Neuronal stem cell (in vitro differentiated cells): ENCODE measurements around the gene TMEM134.

ENCODE experiments used
- DNase-seq: peaks from one replicate; pipeline ENCODE4 v3.0.0-alpha.2; 2013; ENCODE audit warnings: low spot score
- H2AFZ ChIP-seq: one replicate; pipeline ENCODE4 v1.6.1; 2013; ENCODE audit warnings: mild to moderate bottlenecking, low read length, inconsistent platforms
- H2AK5ac ChIP-seq: 2 replicates; pipeline ENCODE4 v1.6.1; 2013; ENCODE audit warnings: low read depth, mild to moderate bottlenecking, inconsistent platforms, low read length, moderate library complexity, mixed read lengths
- H2BK120ac ChIP-seq: 2 replicates; pipeline ENCODE4 v1.6.1; 2013; ENCODE audit warnings: low read depth, mild to moderate bottlenecking, inconsistent platforms, low read length, moderate library complexity, mixed read lengths
- H2BK12ac ChIP-seq: one replicate; pipeline ENCODE4 v1.6.1; 2013; ENCODE audit warnings: low read length, inconsistent platforms
- H2BK15ac ChIP-seq: 2 replicates; pipeline ENCODE4 v1.6.1; 2013; ENCODE audit warnings: mild to moderate bottlenecking, low read length, inconsistent platforms, mixed read lengths
- H2BK5ac ChIP-seq: one replicate; pipeline ENCODE4 v1.6.1; 2013; ENCODE audit warnings: inconsistent platforms, mild to moderate bottlenecking, low read length, moderate library complexity
- H3K14ac ChIP-seq: one replicate; pipeline ENCODE4 v1.6.1; 2013; ENCODE audit warnings: low read length, inconsistent platforms
- H3K18ac ChIP-seq: 2 replicates; pipeline ENCODE4 v1.6.1; 2013; ENCODE audit warnings: low read length, inconsistent platforms
- H3K23ac ChIP-seq: 2 replicates; pipeline ENCODE4 v1.6.1; 2013; ENCODE audit warnings: low read depth, mild to moderate bottlenecking, mixed read lengths, low read length, inconsistent platforms; ENCODE audit not compliant: poor library complexity
- H3K27ac ChIP-seq: replicated peaks from 3 replicates; pipeline ENCODE4 v1.5.1; 2013; ENCODE audit warnings: low read length, inconsistent platforms
- H3K27me3 ChIP-seq, 3 experiments: 2 replicates each; pipeline ENCODE4 v1.6.1; 2013; ENCODE audit warnings: low read length in 3 of 3, mild to moderate bottlenecking in 2 of 3, inconsistent platforms in 1 of 3, low read depth in 1 of 3, mixed read lengths in 1 of 3, moderate library complexity in 1 of 3; ENCODE audit not compliant: control insufficient read depth in 3 of 3, insufficient read depth in 3 of 3
- H3K36me3 ChIP-seq, 2 donors: replicated peaks in 1 of 2; 2 replicates each; pipeline ENCODE4 v1.6.1; 2013; ENCODE audit warnings: low read length in 2 of 2; ENCODE audit not compliant: control insufficient read depth in 2 of 2, insufficient read depth in 2 of 2
- H3K4ac ChIP-seq: 2 replicates; pipeline ENCODE4 v1.6.1; 2013; ENCODE audit warnings: inconsistent platforms, mild to moderate bottlenecking, low read length, moderate library complexity
- H3K4me1 ChIP-seq, 2 donors: 1 replicate in 1 of 2; 2 replicates in 1 of 2; pipeline ENCODE4 v1.6.1; 2013; ENCODE audit warnings: low read length in 2 of 2, low read depth in 1 of 2; ENCODE audit not compliant: control insufficient read depth in 2 of 2, insufficient read depth in 1 of 2
- H3K4me2 ChIP-seq: one replicate; pipeline ENCODE4 v1.6.1; 2013; ENCODE audit warnings: mild to moderate bottlenecking, low read length, inconsistent platforms; ENCODE audit not compliant: insufficient read depth, poor library complexity, severe bottlenecking
- H3K4me3 ChIP-seq, 2 donors: 2 replicates each; pipeline ENCODE4 v1.5.1; 2013; ENCODE audit warnings: low read length in 2 of 2, mild to moderate bottlenecking in 2 of 2, inconsistent platforms in 1 of 2, moderate library complexity in 1 of 2
- H3K79me1 ChIP-seq: one replicate; pipeline ENCODE4 v1.6.1; 2013; ENCODE audit warnings: low read depth, mild to moderate bottlenecking, inconsistent platforms, low read length, moderate library complexity
- H3K9ac ChIP-seq: one replicate; pipeline ENCODE4 v1.6.1; 2013; ENCODE audit warnings: mild to moderate bottlenecking, low read depth, low read length, inconsistent platforms; ENCODE audit not compliant: poor library complexity
- H3K9me3 ChIP-seq, 2 donors: replicated peaks in 1 of 2; 2 replicates each; pipeline versions ENCODE3 to v1.6.1; 2013; ENCODE audit warnings: low read length in 2 of 2, mild to moderate bottlenecking in 2 of 2, inconsistent platforms in 1 of 2, low read depth in 1 of 2, mixed read lengths in 1 of 2, moderate library complexity in 1 of 2; ENCODE audit not compliant: control insufficient read depth in 2 of 2, insufficient read depth in 1 of 2
- H4K8ac ChIP-seq: one replicate; pipeline ENCODE4 v1.6.1; 2013; ENCODE audit warnings: low read depth, mild to moderate bottlenecking, inconsistent platforms, low read length, moderate library complexity
- H4K91ac ChIP-seq: one replicate; pipeline ENCODE4 v1.6.1; 2013; ENCODE audit warnings: low read length, low read depth, mild to moderate bottlenecking, inconsistent platforms; ENCODE audit not compliant: poor library complexity
- WGBS, 2 donors: extraction: QIAGEN DNeasy Blood & Tissue Kit; methylation state at CpG; one replicate each; pipeline ENCODE4 v1.1.7; 2013; ENCODE audit warnings: missing lambda C conversion rate in 2 of 2, mixed read lengths in 1 of 2; ENCODE audit not compliant: insufficient read length in 2 of 2, insufficient replicate concordance in 1 of 2; ENCODE audit errors: extremely low coverage in 2 of 2; 5-methylcytosine and 5-hydroxymethylcytosine counted together

TMEM134 gene

DNA sequence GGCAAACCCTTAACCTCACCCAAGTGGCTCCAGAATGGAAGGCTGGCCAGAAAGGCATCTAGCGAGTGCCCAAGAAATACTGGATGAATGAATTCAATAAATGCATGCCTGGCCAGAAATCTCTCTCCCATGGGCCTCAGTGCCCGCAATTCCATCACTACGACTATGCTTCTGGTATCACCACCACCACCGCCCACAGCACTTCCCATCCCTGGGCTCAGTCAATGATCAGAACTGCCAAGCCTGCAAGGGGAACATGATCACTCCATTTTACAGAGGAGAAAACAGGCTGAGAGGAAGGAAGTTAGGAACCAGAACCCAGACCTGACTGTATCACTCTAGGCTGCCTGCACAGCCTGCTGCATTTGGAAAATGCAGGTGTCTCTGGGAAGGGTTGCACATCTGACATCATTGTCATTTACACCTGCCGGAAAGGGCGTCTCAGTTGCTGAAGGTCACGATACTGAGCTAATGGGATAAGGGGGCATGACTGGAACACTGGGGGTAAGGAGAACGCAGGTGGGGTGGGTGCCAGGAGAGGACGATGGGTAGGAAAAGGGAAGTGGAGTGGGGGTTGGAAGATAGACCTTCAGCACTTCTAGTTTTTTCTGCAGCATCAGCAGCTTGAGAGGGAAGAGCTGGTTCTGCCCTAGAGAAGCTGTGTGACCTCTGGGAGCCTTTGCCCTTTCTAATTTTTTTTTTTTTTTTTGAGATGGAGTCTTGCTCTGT lies 19.8 kb downstream of the TMEM134 start:
- peak overlapping the region; percentile 8 for H2AK5ac ChIP-seq
- peaks cover 5 to 15% of the 10 kb centered on the region in 2 donors for H3K4me1 ChIP-seq
- no peak overlapping the region for H3K4me3 ChIP-seq
- DNase-seq, result no peak
- no peak overlapping the region for H2BK12ac ChIP-seq
- H4K8ac ChIP-seq, result no peak overlapping the region
- no peak overlapping the region for H3K4me2 ChIP-seq
- WGBS, 2 donors, result no CpG with 5 or more reads among the region's 9 CpGs
- no peak overlapping the region for H2BK5ac ChIP-seq
- no peak overlapping the region for H3K14ac ChIP-seq
- H3K9ac ChIP-seq, result peak overlapping the region; percentile 78
- H2BK15ac ChIP-seq, result no peak overlapping the region
- H2BK120ac ChIP-seq, result no peak overlapping the region
- no peaks in the 10 kb centered on the region for H3K27me3 ChIP-seq
- H3K27ac ChIP-seq, result no peak overlapping the region
- no peaks in the 10 kb centered on the region for H3K9me3 ChIP-seq
- H2AFZ ChIP-seq, result no peak overlapping the region
- no peak overlapping the region for H3K23ac ChIP-seq
- no peak overlapping the region for H3K4ac ChIP-seq
- no peak overlapping the region for H3K18ac ChIP-seq
- H4K91ac ChIP-seq, result no peak overlapping the region
- no peaks in the 10 kb centered on the region for H3K36me3 ChIP-seq
- no peaks in the 10 kb centered on the region for H3K79me1 ChIP-seq

DNA sequence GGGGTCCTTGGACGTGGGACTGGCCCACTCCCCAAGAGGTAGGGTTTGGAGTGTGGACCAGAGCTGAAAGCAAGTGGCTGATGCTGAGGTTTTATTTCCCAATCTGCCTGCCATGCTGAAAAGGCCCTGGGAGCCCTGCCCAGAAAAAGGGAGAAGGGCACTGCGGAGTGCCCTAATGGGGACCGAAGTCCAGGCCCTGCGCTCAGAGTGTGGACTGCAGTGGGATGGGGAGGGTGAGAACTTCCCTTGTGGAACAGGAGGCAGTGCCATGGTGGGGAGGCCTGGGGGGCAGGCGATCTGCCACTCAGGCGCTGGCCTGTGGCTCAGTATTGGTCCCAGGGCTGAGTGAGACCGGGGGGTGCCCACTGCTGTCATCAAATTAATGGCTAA lies 20.8 kb downstream of the TMEM134 start:
- Histone ChIP-seq H2BK15ac (no peak overlapping the region), H4K8ac (no peak overlapping the region), H3K4me2 (no peak overlapping the region), H3K4me1 (peaks cover 5 to 15% of the 10 kb centered on the region in 2 donors), H3K18ac (no peak overlapping the region), H4K91ac (no peak overlapping the region), H3K14ac (no peak overlapping the region), H3K4me3 (no peak overlapping the region), H3K9me3 (no peaks in the 10 kb centered on the region), H2BK120ac (no peak overlapping the region), H3K79me1 (no peaks in the 10 kb centered on the region), H2BK5ac (no peak overlapping the region), H3K27me3 (no peaks in the 10 kb centered on the region), H2BK12ac (no peak overlapping the region), H3K36me3 (no peaks in the 10 kb centered on the region), H3K4ac (no peak overlapping the region), H3K23ac (no peak overlapping the region), H3K27ac (no peak overlapping the region), H3K9ac (no peak overlapping the region), H2AK5ac (peak overlapping the region; percentile 72), H2AFZ (no peak overlapping the region)
- no CpG with 5 or more reads among the region's 7 CpGs for WGBS, 2 donors
- DNase-seq, result no peak

DNA sequence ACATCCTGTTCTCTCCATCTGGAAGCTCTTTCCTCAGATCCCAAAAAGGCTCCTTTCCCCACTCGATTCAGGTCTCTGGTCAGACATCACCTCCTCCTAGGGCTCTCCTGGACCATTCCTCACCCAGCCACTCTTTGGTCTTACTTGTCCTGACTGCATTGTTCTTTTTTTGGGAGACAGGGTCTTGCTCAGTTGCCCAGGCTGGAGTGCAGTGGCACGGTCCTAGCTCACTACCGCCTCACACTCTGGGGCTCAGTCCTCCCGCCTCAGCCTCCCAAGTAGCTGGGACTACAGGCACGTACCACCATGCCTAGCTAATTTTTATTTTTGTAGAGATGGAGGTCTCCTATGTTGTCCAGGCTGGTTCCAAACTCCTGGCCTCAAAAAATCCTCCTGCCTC lies 23.5 kb downstream of the TMEM134 start:
- Histone ChIP-seq H3K9me3 (no peaks in the 10 kb centered on the region), H2AK5ac (peak overlapping the region; percentile 47), H3K4me2 (no peak overlapping the region), H2AFZ (no peak overlapping the region), H2BK12ac (no peak overlapping the region), H2BK5ac (no peak overlapping the region), H4K91ac (no peak overlapping the region), H3K14ac (no peak overlapping the region), H3K23ac (peak overlapping the region; percentile 55), H3K4ac (no peak overlapping the region), H3K79me1 (peaks cover 5% of the 10 kb centered on the region), H3K9ac (no peak overlapping the region), H3K4me3 (no peak overlapping the region), H3K36me3 (peaks cover 9 to 16% of the 10 kb centered on the region in 2 donors), H4K8ac (no peak overlapping the region), H3K4me1 (peaks cover 4 to 8% of the 10 kb centered on the region in 2 donors), H3K27ac (no peak overlapping the region), H3K27me3 (peaks cover 0 to 1% (median 0%) of the 10 kb centered on the region in 3 experiments), H2BK15ac (no peak overlapping the region), H2BK120ac (no peak overlapping the region), H3K18ac (no peak overlapping the region)
- no peak for DNase-seq
- no CpG with 5 or more reads among the region's 5 CpGs for WGBS, 2 donors

- Histone ChIP-seq H3K9ac (peak overlapping the region; percentile 91), H2AFZ (peak overlapping the region; percentile 89), H3K79me1 (peaks cover 5% of the 10 kb centered on the region), H2AK5ac (peak overlapping the region; percentile 88), H2BK5ac (peak overlapping the region; percentile 53), H3K4me1 (peaks cover 2 to 3% of the 10 kb centered on the region in 2 donors), H2BK12ac (peak overlapping the region; percentile 58), H3K4me3 (peak overlapping the region; percentile 83 to 97), H4K8ac (no peak overlapping the region), H3K27ac (no peak overlapping the region), H3K36me3 (peaks cover 15 to 38% of the 10 kb centered on the region in 2 donors), H3K27me3 (peaks cover 0 to 3% (median 0%) of the 10 kb centered on the region in 3 experiments), H3K4me2 (peak overlapping the region; percentile 86), H3K23ac (peak overlapping the region; percentile 55), H2BK120ac (peak overlapping the region; percentile 91), H3K4ac (peak overlapping the region; percentile 97), H3K14ac (peak overlapping the region; percentile 82), H2BK15ac (peak overlapping the region; percentile 89), H4K91ac (no peak overlapping the region), H3K18ac (peak overlapping the region; percentile 94), H3K9me3 (no peaks in the 10 kb centered on the region)
- WGBS, 2 donors, result no CpG with 5 or more reads among the region's 45 CpGs
- DNase-seq, result no peak
These were observed 26.3 kb downstream of the TMEM134 start for GRCh38 chr11:67442504-67443404.
